CD8-positive, alpha-beta memory T cell (primary cell): Measurements from ENCODE around the gene ACKR4. TPM values are rescaled to one million over a fixed set of nuclear protein-coding genes. Genes with fewer than 3 reads are reported as not detected.

Experiments used
- CTCF ChIA-PET: fragments of 350-600 bp; sonication (Branson Sonifier 250); formaldehyde crosslinking; loops from one replicate; lab custom pipeline; 2021; ENCODE audit warnings: antibody characterized with exemption; lab: Charles Lee
- POLR2A ChIA-PET: fragments of 350-600 bp; sonication (Branson Sonifier 250); formaldehyde crosslinking; loops from one replicate; lab custom pipeline; 2021; ENCODE audit warnings: antibody characterized with exemption; lab: Charles Lee
- DNase-seq, 5 donors: peaks; one replicate each; pipeline versions ENCODE4 v3.0.0 to v3.0.0-alpha.2; 2020 to 2022; ENCODE audit warnings: mixed read lengths in 1 of 5
- H3K27ac ChIP-seq: one replicate; pipeline ENCODE4 v1.7.0; 2013; ENCODE audit warnings: low read depth, mild to moderate bottlenecking, low read length, moderate library complexity
- H3K27me3 ChIP-seq: 2 replicates; pipeline ENCODE4 v1.7.0; 2013; ENCODE audit warnings: low read length, mild to moderate bottlenecking; ENCODE audit not compliant: insufficient read depth, poor library complexity, severe bottlenecking
- H3K36me3 ChIP-seq: 2 replicates; pipeline ENCODE4 v1.7.0; 2013; ENCODE audit warnings: mild to moderate bottlenecking, low read length, moderate library complexity; ENCODE audit not compliant: insufficient read depth
- H3K4me1 ChIP-seq: 2 replicates; pipeline ENCODE4 v1.7.0; 2013; ENCODE audit warnings: mild to moderate bottlenecking, low read length, moderate library complexity; ENCODE audit not compliant: insufficient read depth
- H3K4me3 ChIP-seq: 2 replicates; pipeline ENCODE4 v1.7.0; 2013; ENCODE audit warnings: mild to moderate bottlenecking, low read length
- H3K9me3 ChIP-seq: 2 replicates; pipeline ENCODE4 v1.7.0; 2013; ENCODE audit warnings: mild to moderate bottlenecking, low read length
- H3K27ac Mint-ChIP-seq, 8 donors: one replicate each; pipeline ENCODE4 v1.8.0; 2020 to 2021; ENCODE audit warnings: mixed read lengths in 8 of 8, mild to moderate bottlenecking in 6 of 8, inconsistent platforms in 3 of 8, moderate library complexity in 3 of 8
- H3K27me3 Mint-ChIP-seq, 2 donors: one replicate each; pipeline ENCODE4 v1.8.0; 2020 to 2021; ENCODE audit warnings: mixed read lengths in 2 of 2, mild to moderate bottlenecking in 1 of 2, moderate library complexity in 1 of 2
- H3K36me3 Mint-ChIP-seq, 3 donors: one replicate each; pipeline ENCODE4 v1.8.0; 2020 to 2021; ENCODE audit warnings: mixed read lengths in 3 of 3, inconsistent platforms in 1 of 3, mild to moderate bottlenecking in 1 of 3
- H3K4me1 Mint-ChIP-seq, 3 donors: one replicate each; pipeline ENCODE4 v1.8.0; 2020 to 2021; ENCODE audit warnings: mixed read lengths in 3 of 3, inconsistent platforms in 1 of 3, mild to moderate bottlenecking in 1 of 3
- H3K4me3 Mint-ChIP-seq, 7 donors: one replicate each; pipeline ENCODE4 v1.8.0; 2020 to 2021; ENCODE audit warnings: mixed read lengths in 7 of 7, mild to moderate bottlenecking in 6 of 7, moderate library complexity in 4 of 7, inconsistent platforms in 2 of 7
- H3K9me3 Mint-ChIP-seq, 5 donors: one replicate each; pipeline ENCODE4 v1.8.0; 2020 to 2022; ENCODE audit warnings: mixed read lengths in 5 of 5, mild to moderate bottlenecking in 3 of 5, moderate library complexity in 2 of 5, inconsistent platforms in 1 of 5
- polyA plus RNA-seq: library from polyadenylated mRNA; unstranded; fragments of 300-500 nt; fragmentation: Illumina TruSeq; gene quantifications from one replicate; pipeline ENCODE4 v1.2.3, GENCODE V29; 2021
- total RNA-seq, 2 experiments: library from RNA; stranded (reverse); gene quantifications; one replicate each; pipeline ENCODE4 v1.2.3, GENCODE V29; 2021

The ACKR4 gene
- not detected for total RNA-seq
- not detected for polyA plus RNA-seq

DNA sequence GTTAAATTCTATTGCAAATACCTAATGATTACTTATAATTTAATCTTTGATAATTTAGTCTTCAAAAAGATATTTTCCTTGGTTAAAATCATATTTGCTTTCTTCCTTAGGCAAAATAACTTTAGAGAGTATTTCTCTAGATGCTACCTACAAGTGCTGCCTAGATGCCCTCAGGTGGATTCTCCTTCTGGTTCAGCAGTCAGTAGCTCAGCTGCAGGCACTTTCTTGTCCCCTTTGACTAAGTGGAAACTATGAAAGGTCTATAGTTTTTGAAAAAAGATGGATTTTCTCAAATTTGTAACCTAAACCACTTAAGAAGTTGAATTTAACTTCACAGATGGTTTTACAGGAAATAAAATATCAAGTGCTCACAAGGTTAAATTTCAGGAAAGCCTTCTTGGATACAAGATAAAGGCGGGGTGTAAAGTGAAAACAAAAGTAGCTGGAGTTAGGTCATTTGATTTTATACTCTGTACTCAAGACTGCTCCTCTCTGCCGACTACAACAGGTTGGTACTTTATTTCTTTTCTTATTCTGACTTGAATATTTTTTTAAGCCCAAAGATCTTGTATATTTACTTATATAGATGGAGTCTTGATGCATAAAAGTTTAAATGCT, at the start of gene ACKR4:
Gene ACKR4 (plus strand): TSS at position 455 of the 618 bp plus-strand sequence. CDS start 3,128 bp downstream, outside the sequence.
- no peak within 1 kb of the TSS for H3K27ac Mint-ChIP-seq
- ChIA-PET CTCF (no interaction called here), POLR2A (interaction anchor here (0.6 kb wide), 1 partner anchor 1000 kb away, joined by 3 read pairs; no protein-coding TSS in a partner anchor)
- Histone ChIP-seq H3K27ac (no peak within 1 kb of the TSS), H3K9me3 (no peaks in the 10 kb centered on the region), H3K27me3 (no peaks in the 10 kb centered on the region), H3K4me1 (no peaks in the 10 kb centered on the region), H3K4me3 (no peak within 1 kb of the TSS), H3K36me3 (peaks cover 4% of the 10 kb centered on the region)
- H3K36me3 Mint-ChIP-seq, result peaks cover 26 to 42% (median 29%) of the 10 kb centered on the region in 3 donors
- no peak within 1 kb of the TSS for H3K4me3 Mint-ChIP-seq
- H3K4me1 Mint-ChIP-seq, result no peaks in the 10 kb centered on the region
- H3K9me3 Mint-ChIP-seq, result no peaks in the 10 kb centered on the region
- DNase-seq, result no peak
- no peaks in the 10 kb centered on the region for H3K27me3 Mint-ChIP-seq

- no peak for DNase-seq
- H3K27me3 Mint-ChIP-seq, result no peaks in the 10 kb centered on the region
- ChIA-PET POLR2A (no interaction called here), CTCF (interaction anchor here (0.5 to 1.3 kb wide), 2 partner anchors 13 to 220 kb away, joined by 3 to 4 read pairs; no protein-coding TSS in a partner anchor)
- H3K27ac Mint-ChIP-seq, result no peak overlapping the region
- Histone ChIP-seq H3K27ac (no peak overlapping the region), H3K9me3 (no peaks in the 10 kb centered on the region), H3K27me3 (no peaks in the 10 kb centered on the region), H3K36me3 (no peaks in the 10 kb centered on the region), H3K4me1 (peaks cover 14% of the 10 kb centered on the region), H3K4me3 (no peak overlapping the region)
- no peaks in the 10 kb centered on the region for H3K9me3 Mint-ChIP-seq
- H3K4me3 Mint-ChIP-seq, result no peak overlapping the region
- peaks cover 9 to 17% (median 13%) of the 10 kb centered on the region in 3 donors for H3K4me1 Mint-ChIP-seq
- H3K36me3 Mint-ChIP-seq, result peaks cover 0 to 3% (median 0%) of the 10 kb centered on the region in 3 donors
Observed at GRCh38 chr3:132549169-132549568, 47.9 kb upstream of the ACKR4 start.

DNA sequence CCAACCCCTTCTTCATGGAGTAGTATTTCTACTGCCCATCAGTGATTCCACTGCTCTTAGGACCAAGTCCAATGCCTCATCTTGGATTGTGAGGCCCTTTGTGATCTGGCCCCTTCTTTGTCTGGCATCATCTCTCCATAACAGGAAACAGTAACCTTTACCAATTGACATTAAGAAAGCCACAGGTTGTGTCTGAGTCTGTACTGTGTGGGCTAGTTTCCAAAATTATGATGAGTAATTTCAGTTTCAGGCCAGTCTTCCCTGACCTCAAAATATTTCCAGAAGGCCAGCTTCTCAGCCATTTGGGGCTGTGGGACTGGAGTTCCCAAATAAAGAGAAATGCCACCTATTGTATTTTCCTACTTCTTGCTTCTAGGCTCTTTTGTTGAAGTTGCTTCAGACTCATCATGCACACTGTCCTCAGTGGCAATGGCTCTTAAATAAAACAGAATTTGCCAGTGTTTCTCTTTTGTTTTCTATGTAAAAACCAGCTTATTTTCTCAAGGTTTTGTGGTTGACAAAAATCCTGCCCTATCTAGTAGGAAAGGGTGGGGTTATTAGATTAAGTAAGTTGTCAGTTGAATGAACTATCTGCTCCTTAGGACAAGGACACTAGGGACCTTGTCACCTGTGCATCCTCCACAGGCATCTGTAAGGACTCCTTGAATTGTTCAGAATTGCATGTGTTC, 47.0 kb upstream of the ACKR4 start:
- Histone ChIP-seq H3K4me1 (peaks cover 14% of the 10 kb centered on the region), H3K9me3 (no peaks in the 10 kb centered on the region), H3K4me3 (no peak overlapping the region), H3K27ac (peak overlapping the region; percentile 40), H3K36me3 (no peaks in the 10 kb centered on the region), H3K27me3 (no peaks in the 10 kb centered on the region)
- DNase-seq, result no peak
- no peaks in the 10 kb centered on the region for H3K27me3 Mint-ChIP-seq
- H3K27ac Mint-ChIP-seq, result peak overlapping the region in 2 of 8 donors; percentile 9 to 34
- ChIA-PET POLR2A (no interaction called here), CTCF (interaction anchor here (0.5 kb wide), 1 partner anchor 221 kb away, joined by 4 read pairs; no protein-coding TSS in a partner anchor)
- H3K4me1 Mint-ChIP-seq, result peaks cover 9 to 17% (median 13%) of the 10 kb centered on the region in 3 donors
- peaks cover 0 to 7% (median 0%) of the 10 kb centered on the region in 3 donors for H3K36me3 Mint-ChIP-seq
- H3K9me3 Mint-ChIP-seq, result no peaks in the 10 kb centered on the region
- H3K4me3 Mint-ChIP-seq, result no peak overlapping the region

DNA sequence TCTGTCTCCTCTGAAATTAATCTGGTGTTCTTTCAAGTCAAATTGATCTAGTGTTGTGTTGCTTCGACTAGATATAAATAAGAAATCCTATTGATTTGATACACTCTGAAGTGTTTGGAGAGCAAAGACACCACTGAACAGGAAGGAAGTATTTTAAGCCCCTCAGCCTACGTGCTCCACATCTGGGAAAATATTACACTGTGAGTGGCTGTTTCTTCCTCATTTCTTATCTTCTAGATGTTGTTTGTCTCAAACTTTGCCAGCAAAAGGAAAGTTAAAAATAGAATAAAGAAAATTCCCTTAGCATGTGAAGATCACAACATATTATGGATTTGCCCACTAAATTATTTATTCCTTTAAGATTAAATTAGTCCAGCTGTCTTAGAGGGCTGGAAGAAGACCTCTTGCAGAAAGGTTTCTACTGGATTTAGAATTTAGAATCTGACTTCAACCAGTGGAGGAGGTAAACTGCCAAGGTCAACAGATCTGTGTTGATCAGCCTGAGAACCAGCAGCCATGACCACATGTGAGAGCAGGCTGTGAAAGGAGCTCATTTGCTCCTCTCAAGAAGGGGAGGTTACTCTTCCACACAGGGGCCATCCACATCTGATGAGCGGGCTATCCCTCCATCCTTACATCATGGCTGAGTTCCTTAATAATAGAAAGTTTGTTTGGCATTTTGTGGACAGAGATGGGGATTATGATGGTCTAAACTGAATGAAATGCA, 46.3 kb upstream of the ACKR4 start:
- CTCF ChIA-PET, result no interaction called here

GRCh38 chr3:132553826-132554225, 43.2 kb upstream of the ACKR4 start:
- Histone ChIP-seq H3K9me3 (no peaks in the 10 kb centered on the region), H3K36me3 (no peaks in the 10 kb centered on the region), H3K4me3 (no peak overlapping the region), H3K4me1 (peaks cover 14% of the 10 kb centered on the region), H3K27me3 (no peaks in the 10 kb centered on the region), H3K27ac (no peak overlapping the region)
- peaks cover 0 to 15% (median 14%) of the 10 kb centered on the region in 3 donors for H3K36me3 Mint-ChIP-seq
- H3K4me3 Mint-ChIP-seq, result no peak overlapping the region
- H3K9me3 Mint-ChIP-seq, result no peaks in the 10 kb centered on the region
- CTCF ChIA-PET, result interaction anchor here (0.9 to 1.0 kb wide), 2 partner anchors 11 to 18 kb away, joined by 3 read pairs; no protein-coding TSS in a partner anchor
- peaks cover 9 to 17% (median 13%) of the 10 kb centered on the region in 3 donors for H3K4me1 Mint-ChIP-seq
- POLR2A ChIA-PET, result no interaction called here
- H3K27ac Mint-ChIP-seq, result no peak overlapping the region
- DNase-seq, result no peak
- no peaks in the 10 kb centered on the region for H3K27me3 Mint-ChIP-seq

More for the DNA sequence above, 46.3 kb upstream of the ACKR4 start:
- no peaks in the 10 kb centered on the region for H3K9me3 ChIP-seq
- no peaks in the 10 kb centered on the region for H3K27me3 Mint-ChIP-seq
- no peaks in the 10 kb centered on the region for H3K36me3 ChIP-seq
- POLR2A ChIA-PET, result no interaction called here
- H3K4me3 Mint-ChIP-seq, result no peak overlapping the region
- H3K4me3 ChIP-seq, result no peak overlapping the region
- peak overlapping the region in 3 of 8 donors; percentile 29 to 36 (median 34) for H3K27ac Mint-ChIP-seq
- peaks cover 0 to 7% (median 0%) of the 10 kb centered on the region in 3 donors for H3K36me3 Mint-ChIP-seq
- H3K4me1 ChIP-seq, result peaks cover 14% of the 10 kb centered on the region
- no peaks in the 10 kb centered on the region for H3K9me3 Mint-ChIP-seq
- H3K4me1 Mint-ChIP-seq, result peaks cover 9 to 17% (median 13%) of the 10 kb centered on the region in 3 donors
- H3K27me3 ChIP-seq, result no peaks in the 10 kb centered on the region
- DNase-seq, result no peak
- peak overlapping the region; percentile 40 for H3K27ac ChIP-seq

- Histone ChIP-seq H3K27ac (no peak overlapping the region), H3K27me3 (no peaks in the 10 kb centered on the region), H3K36me3 (no peaks in the 10 kb centered on the region), H3K4me1 (peaks cover 14% of the 10 kb centered on the region), H3K4me3 (no peak overlapping the region), H3K9me3 (no peaks in the 10 kb centered on the region)
- Mint-ChIP-seq H3K4me1 (peaks cover 9 to 17% (median 13%) of the 10 kb centered on the region in 3 donors), H3K36me3 (peaks cover 0 to 17% (median 17%) of the 10 kb centered on the region in 3 donors), H3K4me3 (no peak overlapping the region), H3K27me3 (no peaks in the 10 kb centered on the region), H3K27ac (peak overlapping the region in 1 of 8 donors; percentile 6), H3K9me3 (no peaks in the 10 kb centered on the region)
- no peak for DNase-seq
- ChIA-PET CTCF (interaction anchor here (1.0 kb wide), 1 partner anchor 19 kb away, joined by 3 read pairs; no protein-coding TSS in a partner anchor), POLR2A (no interaction called here)
Observed at GRCh38 chr3:132554437-132554836, 42.6 kb upstream of the ACKR4 start.

DNA sequence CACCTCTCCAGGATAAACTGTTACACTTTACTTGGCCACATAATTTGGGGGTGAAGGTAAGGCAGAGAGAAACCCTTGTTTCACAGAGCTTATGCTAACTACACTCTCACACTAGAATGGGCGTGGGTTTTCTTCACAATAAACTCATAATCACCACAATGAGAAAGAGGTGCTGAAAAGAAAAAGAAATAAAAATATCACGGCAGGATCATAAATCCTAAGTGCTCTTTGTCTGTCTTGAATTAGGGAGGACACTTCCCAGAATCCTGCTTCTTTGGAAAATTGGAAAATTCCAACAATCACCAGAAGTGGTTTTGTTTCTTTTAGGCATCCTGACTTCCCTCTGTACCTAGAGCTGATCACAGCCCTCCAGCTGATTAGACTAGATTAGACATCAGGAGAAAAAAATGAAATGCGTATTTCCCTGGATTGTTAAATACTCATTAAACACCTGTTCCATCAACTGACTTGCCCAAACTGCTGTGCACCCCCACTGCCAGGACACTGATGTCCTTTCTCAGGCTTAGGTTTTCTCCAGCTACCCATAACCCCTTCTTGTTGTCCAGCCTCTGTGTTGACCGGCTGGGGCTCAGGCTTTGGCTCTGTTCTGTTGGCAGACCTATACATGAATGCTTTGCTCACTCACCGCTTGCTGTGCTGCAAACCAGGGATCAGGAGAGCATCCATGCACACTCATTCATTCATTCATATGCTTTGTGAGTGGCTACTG, 41.6 kb upstream of the ACKR4 start:
- H3K9me3 ChIP-seq, result no peaks in the 10 kb centered on the region
- H3K36me3 Mint-ChIP-seq, result peaks cover 0 to 24% (median 15%) of the 10 kb centered on the region in 3 donors
- H3K27ac Mint-ChIP-seq, result peak overlapping the region in 1 of 8 donors; percentile 84
- POLR2A ChIA-PET, result no interaction called here
- no peaks in the 10 kb centered on the region for H3K36me3 ChIP-seq
- peaks cover 11% of the 10 kb centered on the region for H3K4me1 ChIP-seq
- no peak overlapping the region for H3K4me3 Mint-ChIP-seq
- no peak for DNase-seq
- no peaks in the 10 kb centered on the region for H3K9me3 Mint-ChIP-seq
- H3K4me1 Mint-ChIP-seq, result peaks cover under 1 to 7% (median 4%) of the 10 kb centered on the region in 3 donors
- H3K4me3 ChIP-seq, result no peak overlapping the region
- no peaks in the 10 kb centered on the region for H3K27me3 Mint-ChIP-seq
- no peak overlapping the region for H3K27ac ChIP-seq
- CTCF ChIA-PET, result no interaction called here
- H3K27me3 ChIP-seq, result no peaks in the 10 kb centered on the region
